KOPT-K1 (cell line): Measurements from ENCODE around the gene SLC23A2.

Experiments used
- H3K27ac ChIP-seq: fragments of 200-600 bp; sonication (generic); 2 replicates; pipeline ENCODE4 v1.5.1; 2016; ENCODE audit warnings: antibody characterized with exemption, mild to moderate bottlenecking, low read depth, low read length; ENCODE audit not compliant: poor library complexity, severe bottlenecking
- H3K36me3 ChIP-seq: fragments of 200-600 bp; sonication (generic); 2 replicates; pipeline ENCODE4 v1.5.1; 2017; ENCODE audit warnings: antibody characterized with exemption, mild to moderate bottlenecking, low read length, moderate library complexity; ENCODE audit not compliant: insufficient read depth
- H3K9me3 ChIP-seq: fragments of 200-600 bp; sonication (generic); 2 replicates; pipeline ENCODE4 v1.5.1; 2017; ENCODE audit warnings: antibody characterized with exemption, low read length, mild to moderate bottlenecking; ENCODE audit not compliant: insufficient read depth, poor library complexity, severe bottlenecking

Gene SLC23A2

GRCh38 chr20:4896971-4897497 lies 104.3 kb downstream of the SLC23A2 start:
- Histone ChIP-seq H3K27ac (no peak overlapping the region), H3K9me3 (no peaks in the 10 kb centered on the region), H3K36me3 (peaks cover 68% of the 10 kb centered on the region)

DNA sequence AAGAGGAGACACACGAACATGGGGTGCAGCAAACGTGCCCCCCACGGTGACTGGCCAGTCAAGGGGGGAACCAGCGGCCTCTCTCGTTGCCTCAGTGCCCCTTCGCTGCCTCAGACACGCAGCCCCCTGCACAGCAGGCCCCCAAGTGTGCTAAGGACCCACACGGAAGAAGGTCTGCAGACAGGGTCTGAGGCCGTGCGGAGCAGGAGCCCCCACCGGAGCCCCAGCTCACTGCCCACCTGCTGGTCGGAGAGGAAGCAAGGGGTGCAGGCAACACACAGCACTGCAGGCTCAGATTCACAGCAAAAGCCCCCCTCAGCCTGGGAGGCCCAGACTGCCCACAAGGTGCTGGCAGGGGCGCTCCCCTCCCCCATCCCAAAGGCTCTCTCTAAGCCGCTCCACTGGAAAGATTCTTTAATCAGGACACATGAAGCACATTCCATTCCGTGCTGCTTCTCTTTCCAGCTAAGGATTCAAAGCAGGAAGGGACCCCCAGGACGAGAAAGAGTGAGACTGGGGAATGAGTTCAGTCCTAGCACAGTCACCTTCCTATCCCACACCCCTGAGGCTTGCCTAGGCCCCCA lies 105.1 kb downstream of the SLC23A2 start:
- Histone ChIP-seq H3K27ac (no peak overlapping the region), H3K36me3 (peaks cover 67% of the 10 kb centered on the region), H3K9me3 (no peaks in the 10 kb centered on the region)

DNA sequence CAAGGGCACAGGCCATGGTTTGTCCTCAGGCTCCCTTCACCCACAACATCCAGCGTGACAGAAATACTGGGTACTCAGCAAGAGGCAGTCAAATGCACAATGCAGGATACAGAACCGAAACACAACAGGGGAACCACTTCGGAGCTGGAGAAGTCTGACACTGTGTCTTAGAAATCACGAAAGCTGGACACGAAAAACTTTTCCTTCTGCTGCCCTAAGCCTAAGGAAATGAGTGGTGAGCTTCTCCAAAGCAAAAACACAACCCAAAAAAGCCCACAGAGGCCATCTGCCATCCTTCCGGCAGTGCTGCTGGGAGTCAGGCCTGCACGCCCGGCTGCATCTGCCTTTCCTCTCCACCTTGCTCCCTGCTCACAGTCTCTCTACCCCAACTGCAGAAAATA lies 106.3 kb downstream of the SLC23A2 start:
- Histone ChIP-seq H3K9me3 (no peaks in the 10 kb centered on the region), H3K27ac (no peak overlapping the region), H3K36me3 (peaks cover 66% of the 10 kb centered on the region)

GRCh38 chr20:4894409-4894808 lies 106.9 kb downstream of the SLC23A2 start:
- Histone ChIP-seq H3K27ac (no peak overlapping the region), H3K9me3 (no peaks in the 10 kb centered on the region), H3K36me3 (peaks cover 66% of the 10 kb centered on the region)

DNA sequence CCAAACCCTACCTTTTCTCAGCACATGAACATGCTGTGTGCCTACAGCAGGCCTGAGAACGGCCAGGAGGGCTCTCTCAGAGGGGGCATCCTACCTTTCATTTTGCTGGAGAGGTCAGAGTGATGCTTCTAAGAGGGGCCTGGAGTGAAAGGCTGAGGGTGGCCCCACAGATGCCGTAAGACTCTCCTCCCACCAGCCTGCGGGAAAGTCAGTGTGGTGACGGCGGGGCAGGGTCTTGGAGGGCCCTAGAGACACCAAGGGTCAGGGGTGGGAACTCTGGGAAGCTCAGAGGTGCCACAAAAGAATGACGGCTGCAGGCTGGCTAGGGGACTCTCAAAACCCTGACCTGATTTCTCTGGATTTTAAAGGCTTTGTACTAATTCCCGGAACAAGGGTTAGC lies 107.6 kb downstream of the SLC23A2 start:
- peaks cover 66% of the 10 kb centered on the region for H3K36me3 ChIP-seq
- H3K9me3 ChIP-seq: no peaks in the 10 kb centered on the region
- H3K27ac ChIP-seq: no peak overlapping the region

- Histone ChIP-seq H3K36me3 (peaks cover 67% of the 10 kb centered on the region), H3K9me3 (no peaks in the 10 kb centered on the region), H3K27ac (no peak overlapping the region)
These were observed 109.3 kb downstream of the SLC23A2 start for GRCh38 chr20:4891997-4892396.

DNA sequence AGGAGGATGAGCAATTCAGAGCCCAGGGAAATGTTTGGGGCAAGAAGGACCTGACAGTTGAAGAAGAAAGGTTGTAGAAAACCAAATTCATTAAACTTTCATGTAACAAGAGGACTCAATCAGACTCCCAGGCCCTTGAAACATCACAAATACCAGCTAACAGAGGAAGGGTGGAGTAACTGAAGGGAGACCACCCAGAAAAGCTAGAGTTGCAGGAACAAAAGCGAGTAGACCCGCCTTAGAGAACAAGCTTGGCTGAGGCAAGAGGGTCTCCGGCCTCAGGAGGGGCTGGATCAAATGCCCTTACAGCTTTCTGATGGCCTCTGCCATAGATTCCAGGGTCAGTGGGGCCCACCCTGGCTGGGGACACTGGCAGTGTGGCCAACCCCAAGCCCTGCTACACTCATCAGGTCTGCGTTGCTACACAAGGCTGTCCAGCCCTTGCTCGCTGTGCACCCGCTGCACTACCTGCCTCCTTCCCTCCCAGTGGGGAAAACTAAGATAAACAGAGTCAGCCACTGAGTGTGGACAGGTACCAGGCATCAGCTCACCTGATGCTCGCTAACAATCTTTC lies 110.0 kb downstream of the SLC23A2 start:
- Histone ChIP-seq H3K36me3 (peaks cover 65% of the 10 kb centered on the region), H3K9me3 (no peaks in the 10 kb centered on the region), H3K27ac (no peak overlapping the region)

- Histone ChIP-seq H3K27ac (no peak overlapping the region), H3K36me3 (peaks cover 71% of the 10 kb centered on the region), H3K9me3 (no peaks in the 10 kb centered on the region)
These were observed 111.9 kb downstream of the SLC23A2 start for GRCh38 chr20:4889446-4889845.

DNA sequence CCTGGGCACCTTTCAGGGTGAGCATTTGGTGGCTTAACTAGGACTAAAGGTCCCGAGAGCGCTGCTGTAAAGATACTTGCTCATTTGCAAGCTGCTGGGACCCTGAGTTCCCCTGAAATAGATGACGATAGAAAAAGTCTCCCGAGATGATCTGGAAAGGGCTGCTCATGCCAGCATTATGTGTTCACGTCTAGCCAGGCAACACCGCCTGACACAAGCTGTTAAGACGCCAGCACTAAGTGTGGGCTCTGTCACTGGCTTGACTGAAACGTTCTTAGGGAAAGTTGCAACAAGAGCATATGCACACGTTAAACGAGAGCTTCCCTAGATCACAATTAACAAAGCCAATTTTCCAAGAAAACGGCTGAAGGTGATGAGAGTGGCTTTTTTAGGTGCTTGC lies 113.7 kb downstream of the SLC23A2 start:
- Histone ChIP-seq H3K9me3 (no peaks in the 10 kb centered on the region), H3K27ac (no peak overlapping the region), H3K36me3 (peaks cover 82% of the 10 kb centered on the region)

DNA sequence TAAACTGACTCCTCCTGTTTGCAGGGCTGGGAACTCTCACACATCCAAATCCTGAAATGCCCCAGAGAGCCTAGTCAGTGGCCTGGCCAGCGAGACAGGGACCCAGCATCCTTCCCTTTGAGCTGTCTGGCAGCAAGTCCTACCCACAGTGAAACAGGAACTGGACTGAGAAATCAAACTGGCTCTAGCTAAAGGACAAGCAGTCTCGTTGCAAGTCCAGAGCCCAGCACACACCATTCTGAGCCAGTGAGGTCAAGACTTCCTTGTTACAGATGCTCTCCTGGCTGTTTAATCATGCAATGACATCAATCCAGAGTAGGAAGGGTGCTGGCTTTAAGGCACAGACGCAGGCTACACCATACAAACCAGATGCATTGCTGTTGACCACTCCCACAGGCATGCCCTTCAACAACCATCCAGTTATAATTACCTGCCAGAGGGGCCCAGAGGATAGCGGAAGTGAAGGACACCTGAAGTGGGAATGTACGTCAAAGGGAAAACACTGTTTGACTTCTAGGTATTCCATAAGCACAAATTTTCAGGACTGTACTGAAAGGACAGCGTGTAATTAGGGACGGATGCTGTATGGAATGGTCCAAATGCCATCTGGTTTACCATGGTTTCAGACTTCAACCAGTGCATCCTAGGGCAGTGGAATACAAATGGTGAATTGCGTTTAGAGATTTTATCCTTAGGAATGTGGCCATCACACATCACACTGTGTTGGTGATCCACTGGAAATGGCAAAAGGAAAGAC lies 114.4 kb downstream of the SLC23A2 start:
- H3K36me3 ChIP-seq: peaks cover 86% of the 10 kb centered on the region
- no peak overlapping the region for H3K27ac ChIP-seq
- no peaks in the 10 kb centered on the region for H3K9me3 ChIP-seq

GRCh38 chr20:4885877-4886276 lies 115.4 kb downstream of the SLC23A2 start:
- peaks cover 88% of the 10 kb centered on the region for H3K36me3 ChIP-seq

DNA sequence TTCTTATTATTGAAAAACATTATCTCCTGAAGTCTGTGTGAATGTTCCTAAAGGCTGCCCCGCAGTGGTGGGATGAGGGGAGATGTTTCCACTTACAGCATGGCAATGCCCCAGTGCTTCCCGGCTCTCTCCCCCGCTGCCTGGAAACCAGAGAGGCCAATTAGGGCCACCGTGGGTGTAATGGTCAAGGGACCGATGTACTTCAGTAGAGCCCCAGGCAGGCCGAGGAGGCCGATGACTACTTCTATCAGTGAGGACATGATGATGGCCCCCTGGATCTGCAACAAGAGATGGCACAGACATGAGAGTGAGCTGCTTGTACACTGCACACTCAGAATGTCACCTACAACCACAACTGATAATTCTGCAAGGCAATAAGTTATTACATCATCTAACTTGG lies 117.8 kb downstream of the SLC23A2 start:
- H3K9me3 ChIP-seq: no peaks in the 10 kb centered on the region
- H3K36me3 ChIP-seq: peaks cover 89% of the 10 kb centered on the region
- no peak overlapping the region for H3K27ac ChIP-seq

More at GRCh38 chr20:4885877-4886276, 115.4 kb downstream of the SLC23A2 start:
- H3K27ac ChIP-seq: no peak overlapping the region
- no peaks in the 10 kb centered on the region for H3K9me3 ChIP-seq

DNA sequence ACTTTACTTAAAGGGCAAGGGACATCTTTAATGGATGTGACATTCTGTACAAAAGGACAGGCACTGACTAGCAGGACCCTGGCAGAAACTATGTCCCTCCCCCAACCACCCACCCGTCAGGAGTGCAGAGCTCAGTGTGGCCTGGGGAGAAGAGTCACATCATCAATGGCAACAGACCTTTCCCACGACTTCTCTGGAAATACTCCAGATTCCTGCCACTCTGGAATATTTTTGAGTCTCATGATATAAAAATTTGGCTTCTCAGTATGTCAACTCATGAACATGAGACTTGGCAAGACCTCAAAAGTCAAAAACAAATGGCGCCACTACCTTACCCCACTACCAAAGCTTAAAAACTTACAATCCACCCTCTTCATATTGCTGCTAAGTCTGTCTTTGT lies 118.3 kb downstream of the SLC23A2 start:
- Histone ChIP-seq H3K9me3 (no peaks in the 10 kb centered on the region), H3K27ac (no peak overlapping the region), H3K36me3 (peaks cover 88% of the 10 kb centered on the region)

DNA sequence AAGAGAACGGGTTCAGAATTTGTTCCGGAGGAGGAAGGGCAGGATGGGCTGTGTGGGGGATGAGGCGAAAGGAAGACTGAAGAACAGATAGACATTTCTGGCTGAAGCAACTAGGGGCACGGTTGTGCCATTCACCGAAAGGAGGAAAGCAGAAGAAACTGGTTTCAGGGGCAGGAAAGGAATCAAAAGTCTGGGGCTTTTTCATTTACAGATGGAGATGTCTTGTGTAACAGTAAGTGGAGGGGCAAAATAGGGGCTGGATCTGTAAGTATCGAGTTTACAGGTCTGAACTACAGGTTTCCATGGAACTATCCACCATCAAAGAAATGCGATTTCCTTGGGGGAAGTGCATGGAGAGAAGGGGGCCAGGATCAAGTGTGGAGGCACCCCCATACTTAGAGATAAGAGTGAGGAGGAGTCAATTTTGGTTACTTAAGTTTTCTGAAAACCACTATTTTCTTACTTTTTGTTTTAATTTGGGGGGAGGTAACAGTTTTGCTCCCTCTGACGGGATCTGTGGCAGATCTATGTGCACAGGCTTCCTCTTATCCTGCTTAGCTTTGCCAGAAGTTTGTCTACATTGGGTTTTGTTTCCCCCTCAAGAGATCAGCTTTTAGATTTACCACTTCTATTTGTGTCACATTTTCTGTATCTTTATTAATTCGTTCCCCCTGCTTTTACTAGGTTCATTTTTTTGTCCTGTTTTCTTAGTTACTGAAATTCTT lies 120.1 kb downstream of the SLC23A2 start:
- no peak overlapping the region for H3K27ac ChIP-seq
- no peaks in the 10 kb centered on the region for H3K9me3 ChIP-seq
- H3K36me3 ChIP-seq: peaks cover 89% of the 10 kb centered on the region

DNA sequence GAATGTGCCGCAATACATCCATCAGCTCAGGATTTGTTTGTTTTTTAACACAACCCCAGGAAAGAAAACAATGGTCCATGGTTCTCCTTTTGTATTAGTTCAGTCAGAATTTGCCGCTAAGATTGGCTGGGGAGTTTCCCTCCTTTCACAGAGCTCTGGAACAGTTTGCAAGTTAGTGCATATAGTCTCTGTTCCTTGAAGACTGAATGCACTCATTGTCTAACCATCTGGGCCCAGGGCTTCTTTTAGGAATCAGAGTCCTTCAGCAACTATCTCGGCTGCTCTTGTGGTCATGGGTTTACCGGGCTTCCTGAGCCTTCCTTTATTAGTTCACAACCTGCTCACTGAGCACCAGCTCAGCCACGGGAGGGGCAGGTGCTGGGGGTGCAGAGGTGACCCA lies 121.3 kb downstream of the SLC23A2 start:
- H3K9me3 ChIP-seq: no peaks in the 10 kb centered on the region
- H3K27ac ChIP-seq: no peak overlapping the region
- H3K36me3 ChIP-seq: peaks cover 92% of the 10 kb centered on the region
